GM18511 (cell line): ENCODE measurements around the gene TMEM125.

ENCODE experiments used
- ATAC-seq: cut with Tn5 transposase; IDR thresholded peaks from one replicate; pipeline ENCODE4 v1.9.1; 2021; ENCODE audit warnings: mild to moderate bottlenecking, moderate library complexity; ENCODE audit not compliant: unreplicated experiment

The TMEM125 gene

DNA sequence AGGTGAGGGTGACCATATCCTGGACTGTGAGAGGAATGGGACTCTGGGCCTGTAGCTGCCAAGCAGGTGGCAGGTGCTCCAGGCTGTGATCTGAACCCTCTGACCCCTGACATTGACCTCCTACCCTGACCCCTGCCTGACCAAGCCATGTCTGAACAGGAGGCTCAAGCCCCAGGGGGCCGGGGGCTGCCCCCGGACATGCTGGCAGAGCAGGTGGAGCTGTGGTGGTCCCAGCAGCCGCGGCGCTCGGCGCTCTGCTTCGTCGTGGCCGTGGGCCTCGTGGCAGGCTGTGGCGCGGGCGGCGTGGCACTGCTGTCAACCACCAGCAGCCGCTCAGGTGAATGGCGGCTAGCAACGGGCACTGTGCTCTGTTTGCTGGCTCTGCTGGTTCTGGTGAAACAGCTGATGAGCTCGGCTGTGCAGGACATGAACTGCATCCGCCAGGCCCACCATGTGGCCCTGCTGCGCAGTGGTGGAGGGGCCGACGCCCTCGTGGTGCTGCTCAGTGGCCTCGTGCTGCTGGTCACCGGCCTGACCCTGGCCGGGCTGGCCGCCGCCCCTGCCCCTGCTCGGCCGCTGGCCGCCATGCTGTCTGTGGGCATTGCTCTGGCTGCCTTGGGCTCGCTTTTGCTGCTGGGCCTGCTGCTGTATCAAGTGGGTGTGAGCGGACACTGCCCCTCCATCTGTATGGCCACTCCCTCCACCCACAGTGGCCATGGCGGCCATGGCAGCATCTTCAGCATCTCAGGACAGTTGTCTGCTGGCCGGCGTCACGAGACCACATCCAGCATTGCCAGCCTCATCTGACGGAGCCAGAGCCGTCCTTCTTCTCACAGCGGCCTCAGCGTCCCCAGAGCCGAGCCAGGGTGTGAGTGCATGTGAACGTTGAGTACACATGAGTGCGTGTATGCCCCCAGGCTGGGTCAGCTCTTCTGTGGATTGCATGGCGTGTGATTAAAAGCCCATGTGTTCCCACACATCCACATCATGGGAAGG lies 3.1 kb downstream of the TMEM125 start:
- ATAC-seq: no peak

DNA sequence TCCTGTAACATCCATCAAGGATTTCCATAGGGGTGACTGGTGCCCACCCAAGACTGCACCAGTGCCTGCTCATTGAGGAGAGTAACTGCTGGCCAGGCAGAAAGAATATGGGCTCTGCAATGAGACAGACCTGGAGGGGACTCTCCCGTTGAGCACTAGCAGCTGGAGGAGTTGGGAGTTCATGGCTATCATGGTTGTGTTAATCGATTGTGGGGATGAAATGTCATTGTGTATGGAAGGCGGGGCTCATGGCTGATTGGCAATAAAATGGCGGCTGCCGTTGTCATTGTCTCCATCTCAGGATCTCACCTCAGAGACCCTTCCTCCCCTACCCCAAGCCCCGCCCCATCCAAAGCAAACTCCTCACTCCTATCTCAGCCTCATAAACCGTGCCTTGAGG lies 3.9 kb downstream of the TMEM125 start:
- ATAC-seq: no peak

DNA sequence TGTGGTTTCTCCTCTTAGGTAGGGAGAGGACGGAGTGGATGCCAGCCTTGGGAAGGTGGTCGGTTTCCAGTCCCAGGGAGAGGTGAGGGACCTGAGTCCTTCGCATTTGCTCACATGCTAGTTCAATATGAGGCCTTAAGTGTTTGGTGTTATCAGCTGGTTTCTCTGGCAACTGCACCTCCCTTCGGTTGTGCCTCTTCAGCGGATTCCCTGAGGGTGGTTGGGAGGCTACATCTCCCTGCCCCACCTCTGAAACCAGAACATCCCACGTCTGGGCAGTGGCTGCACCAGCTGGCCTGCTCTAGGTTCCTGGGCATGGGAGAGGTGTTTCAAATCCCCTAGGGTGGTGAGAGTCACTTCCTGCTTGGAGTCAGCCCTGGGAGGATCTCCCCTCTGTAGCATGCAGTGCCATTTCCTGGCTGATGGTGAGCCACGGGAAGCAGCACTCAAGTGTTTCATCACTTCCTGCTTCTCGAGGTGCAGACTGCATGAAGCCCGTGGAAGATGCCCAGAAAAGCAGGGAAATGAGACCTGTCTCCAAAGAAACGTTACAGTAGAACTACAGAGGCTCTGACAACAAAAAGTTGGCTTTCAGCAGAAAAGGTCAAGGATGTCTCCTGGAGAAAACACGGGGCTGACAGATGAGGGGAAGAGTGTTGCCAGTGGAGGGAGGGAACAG lies 4.5 kb downstream of the TMEM125 start:
- no peak for ATAC-seq

DNA sequence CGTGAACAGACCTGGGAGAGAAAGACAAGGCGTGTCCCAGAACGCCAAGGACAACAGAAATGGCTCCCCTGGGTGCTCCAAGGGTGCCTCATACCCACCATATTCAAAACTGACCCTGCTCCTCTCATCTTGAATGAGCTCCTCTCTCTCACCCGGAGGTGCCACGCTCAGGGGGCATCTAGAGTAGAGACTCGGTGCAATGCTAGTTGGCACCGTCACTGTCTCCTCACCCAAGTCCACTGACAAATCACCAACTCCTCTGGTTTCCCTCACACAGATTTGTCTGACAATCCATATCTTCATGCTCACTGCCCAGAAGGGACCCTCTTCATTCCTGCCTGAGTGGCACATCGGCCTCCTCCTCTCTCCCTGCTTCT lies 5.0 kb downstream of the TMEM125 start:
- ATAC-seq: no peak

DNA sequence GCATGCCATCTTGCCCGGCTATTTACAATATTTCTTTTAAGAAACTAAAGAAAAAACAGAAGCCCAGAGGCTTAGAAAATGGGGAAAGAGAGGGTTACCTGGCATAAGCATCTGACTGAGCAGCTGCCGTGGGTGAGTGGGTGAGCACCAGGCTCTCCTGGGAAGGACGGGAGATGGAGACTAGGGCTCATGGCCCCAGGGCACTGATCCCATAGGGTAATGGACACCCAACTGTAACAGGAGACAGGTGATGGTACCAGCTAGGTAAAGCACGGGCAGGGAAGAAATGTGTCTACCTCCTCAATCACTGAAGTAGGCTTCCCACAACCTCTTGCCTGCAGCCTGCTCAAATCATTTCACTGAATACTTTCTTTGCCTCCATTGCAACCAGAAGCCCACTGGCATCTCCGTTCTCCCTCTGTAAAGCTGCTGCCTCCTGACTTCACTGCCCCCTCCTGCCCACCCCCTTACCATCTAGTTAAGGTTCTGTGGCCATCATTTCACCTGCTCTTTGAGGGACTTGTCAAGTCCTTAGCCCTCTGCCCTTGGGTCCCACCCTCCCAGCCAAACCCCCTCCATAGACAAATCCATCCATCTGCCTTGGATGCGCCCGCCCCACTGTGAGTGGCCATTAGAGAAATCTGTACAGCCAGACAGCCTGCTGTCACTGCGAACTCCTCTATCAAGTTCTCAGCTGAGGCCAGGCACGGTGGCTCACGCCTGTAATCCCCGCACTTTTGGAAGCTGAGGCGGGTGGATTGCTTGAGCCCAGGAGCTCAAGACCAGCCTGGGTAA lies 6.2 kb downstream of the TMEM125 start:
- ATAC-seq: no peak

DNA sequence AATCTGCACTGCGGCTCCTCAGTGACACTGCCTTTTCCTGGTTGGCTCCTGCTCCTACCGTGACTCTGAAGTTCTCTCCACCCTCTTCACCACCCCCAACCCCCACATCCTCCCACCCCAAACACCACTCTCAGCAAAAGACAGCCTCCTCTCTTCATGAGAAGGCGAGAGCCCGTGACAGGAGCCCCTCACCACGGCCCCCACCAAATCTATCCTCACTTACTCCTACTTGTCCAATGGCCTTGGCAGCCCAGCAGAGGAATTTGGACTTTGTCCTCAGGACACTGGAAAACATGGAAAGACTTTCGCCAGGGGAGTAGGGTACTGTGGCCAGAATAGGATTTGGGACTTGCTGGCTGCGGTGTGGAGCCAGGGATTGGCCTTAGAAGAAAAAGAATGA lies 6.9 kb downstream of the TMEM125 start:
- ATAC-seq: no peak

DNA sequence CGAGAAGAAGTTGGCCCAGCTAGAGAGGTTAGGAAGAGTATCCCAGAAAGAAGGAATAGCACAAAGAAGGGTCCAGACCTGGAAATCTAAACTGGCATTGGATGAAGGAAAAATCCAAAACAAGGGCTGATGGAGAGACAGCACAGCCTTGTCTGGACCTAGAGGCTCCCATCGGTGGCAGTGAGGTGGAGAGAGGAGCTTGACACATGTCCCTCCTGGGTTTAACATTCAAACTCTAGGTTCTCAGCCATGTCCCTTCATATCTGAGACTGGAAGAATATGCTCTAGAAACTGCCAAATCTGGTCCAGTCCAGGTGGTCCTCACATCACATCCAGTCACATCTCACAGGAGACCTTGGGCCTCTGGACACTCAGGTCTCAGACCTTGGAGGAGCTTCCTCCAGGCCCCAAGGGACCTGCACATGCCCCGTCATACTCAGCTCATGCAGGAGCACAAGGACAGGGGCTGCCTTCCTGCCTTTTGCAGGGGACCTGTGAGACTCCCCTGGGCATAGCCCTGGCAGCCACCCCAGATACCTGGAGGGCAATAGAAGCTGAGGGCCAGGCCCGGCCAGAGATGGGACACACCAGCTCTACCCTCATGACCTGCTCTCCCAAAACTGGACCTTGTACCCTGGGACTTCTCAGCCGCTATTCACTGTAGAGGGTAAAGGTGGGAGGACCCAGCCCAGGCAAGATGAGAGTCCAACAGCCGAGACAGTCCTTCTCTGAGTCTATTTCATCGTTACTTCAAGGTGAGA lies 7.5 kb downstream of the TMEM125 start:
- no peak for ATAC-seq

DNA sequence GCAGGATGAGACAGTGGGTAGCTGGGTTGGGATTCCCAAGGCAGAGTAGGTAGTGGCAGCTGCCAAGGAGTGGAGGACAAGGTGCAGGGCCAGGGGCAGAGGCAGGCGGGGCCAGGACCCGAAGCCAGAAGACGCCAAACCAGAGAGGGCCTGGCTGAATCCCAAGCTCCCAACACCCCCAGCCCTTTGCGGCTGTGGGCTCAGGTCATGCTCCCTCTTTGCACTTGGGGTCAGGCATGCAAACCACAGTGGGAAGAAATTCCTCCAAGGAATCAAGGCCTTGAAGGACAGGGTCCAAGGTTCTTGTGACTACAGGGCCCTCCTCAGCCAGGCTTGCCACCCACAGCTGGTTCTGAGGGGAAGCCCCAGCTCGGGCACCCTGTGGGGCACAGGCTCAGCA lies 9.4 kb downstream of the TMEM125 start:
- no peak for ATAC-seq

DNA sequence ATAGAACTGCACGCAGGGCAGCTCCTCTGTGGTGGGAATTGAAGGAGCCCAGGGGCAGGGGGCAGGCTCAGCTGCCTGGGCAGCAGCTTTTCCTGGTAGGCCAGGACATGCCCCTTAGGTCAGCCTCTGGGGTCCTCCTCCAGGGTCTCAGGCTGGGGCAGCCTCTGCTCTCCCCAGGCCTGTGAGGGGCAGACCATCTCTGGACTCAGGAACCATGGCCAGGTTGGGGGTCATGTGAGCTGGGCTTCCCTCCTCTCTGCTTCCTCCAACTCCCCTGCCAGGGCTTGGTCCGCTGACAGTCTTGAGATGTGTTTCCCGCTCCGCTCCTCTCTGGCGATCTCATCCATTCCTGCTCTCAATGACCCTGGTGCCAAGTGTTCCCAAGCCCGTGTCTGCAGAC lies 9.9 kb downstream of the TMEM125 start:
- ATAC-seq: no peak

DNA sequence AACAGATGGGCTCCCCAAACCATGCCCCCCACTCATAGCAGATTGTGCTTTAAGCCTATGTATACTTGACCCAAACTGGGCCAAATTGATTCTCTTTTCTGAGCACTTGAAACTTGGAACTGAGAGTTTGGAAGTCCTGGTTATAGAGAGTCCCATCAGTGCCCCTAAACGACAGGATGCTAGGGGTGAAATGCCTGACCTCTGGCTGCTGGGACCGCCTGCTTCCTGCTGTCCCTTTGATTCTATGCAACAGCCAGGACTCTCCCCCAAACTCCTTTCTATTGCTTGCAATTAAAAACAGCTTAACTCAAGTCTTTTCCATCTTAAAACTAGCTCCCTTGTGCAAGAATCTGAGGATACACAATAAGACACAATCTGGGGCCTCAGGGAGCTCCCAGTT lies 10.9 kb downstream of the TMEM125 start:
- no peak for ATAC-seq

DNA sequence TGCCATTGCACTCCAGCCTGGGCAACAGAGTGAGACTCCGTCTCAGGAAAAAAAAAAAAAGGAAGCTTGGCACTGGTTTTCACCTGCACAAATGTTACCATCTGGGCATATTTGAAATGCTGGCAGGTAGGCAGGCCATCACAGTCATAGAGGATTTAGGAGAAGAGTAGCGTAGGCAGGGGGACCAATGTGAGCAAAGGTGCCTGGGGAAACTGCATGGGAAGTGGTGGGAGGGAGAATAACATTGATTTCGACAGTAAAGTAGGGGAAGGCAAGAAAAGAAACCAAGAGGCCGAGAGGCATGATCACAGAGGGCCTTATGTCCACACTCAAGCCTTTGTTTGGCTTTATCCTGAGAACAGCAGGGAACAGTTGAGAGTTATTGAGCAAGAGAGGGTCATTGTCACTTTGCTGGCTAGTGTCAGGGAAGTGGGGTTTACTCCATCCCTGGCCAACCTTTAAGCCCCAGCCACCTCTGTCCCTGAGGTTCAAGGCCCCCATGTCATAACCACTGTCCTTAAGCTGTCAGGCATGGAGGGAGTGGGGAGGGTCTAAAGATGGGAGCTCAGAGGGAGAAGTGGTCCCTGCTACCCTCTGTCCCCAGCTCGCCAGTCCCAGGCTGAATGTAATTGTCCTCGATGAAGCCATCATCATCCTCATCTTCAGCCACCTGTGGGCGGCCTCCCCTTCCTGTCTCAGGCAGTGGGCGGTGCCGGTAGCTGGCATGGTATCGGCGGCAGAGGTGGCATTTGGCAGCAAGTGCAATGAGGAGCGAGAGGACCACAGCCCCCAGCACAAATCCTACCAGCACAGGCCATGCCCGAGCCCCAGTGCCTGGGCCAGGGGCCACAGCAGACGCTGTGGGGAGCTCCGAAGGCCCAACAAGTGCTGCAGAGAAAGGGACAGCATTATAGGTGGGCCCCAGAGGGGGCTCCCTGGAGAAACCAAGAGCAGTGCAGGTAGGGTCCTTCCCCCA lies 12.7 kb downstream of the TMEM125 start:
- ATAC-seq: no peak

DNA sequence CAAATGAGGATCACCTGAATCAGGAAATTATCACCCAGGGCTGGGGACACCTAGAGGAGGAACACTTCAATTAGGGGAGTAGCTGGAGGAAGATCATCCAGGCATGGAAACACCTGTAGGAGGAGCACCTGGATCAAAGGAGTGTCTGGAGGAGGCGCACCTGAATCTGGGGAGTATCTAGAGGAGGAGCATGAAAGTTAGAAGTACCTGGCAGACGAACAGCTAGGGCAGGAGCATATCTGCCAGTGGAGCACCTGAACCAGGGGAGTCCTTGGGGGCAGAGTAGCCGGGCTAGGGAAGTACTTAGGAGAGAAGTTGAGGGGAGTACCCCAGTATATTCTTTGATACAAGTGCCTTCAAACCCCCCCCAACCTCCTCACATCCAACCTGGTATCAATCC lies 14.3 kb downstream of the TMEM125 start:
- ATAC-seq: no peak

DNA sequence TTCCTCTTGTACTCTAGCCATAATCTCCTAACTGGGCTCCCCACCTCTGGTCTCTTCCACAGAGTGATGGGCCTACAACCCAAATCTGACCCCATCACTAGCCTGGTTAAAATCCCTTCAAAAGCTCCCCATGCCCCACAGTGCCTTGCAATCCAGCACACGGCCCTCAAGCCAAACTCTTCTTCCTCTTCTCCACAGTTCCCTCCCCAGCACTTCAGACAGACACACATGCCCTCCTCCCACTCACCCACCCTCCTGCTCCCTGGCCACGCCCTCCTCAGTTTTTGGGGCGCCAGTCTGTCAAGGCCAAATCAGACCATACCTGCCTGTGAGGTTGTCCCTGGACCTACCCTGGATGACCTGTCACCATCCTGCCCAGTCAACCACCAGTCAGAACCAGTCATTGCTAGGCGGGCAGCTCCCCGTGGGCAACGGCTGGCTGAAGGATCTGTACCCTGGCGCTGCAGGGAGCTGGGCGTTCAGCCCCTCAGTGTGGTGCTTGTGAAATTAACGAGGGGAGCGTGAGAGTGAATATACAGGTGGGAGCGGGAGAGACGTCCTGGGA lies 14.8 kb downstream of the TMEM125 start:
- no peak for ATAC-seq

DNA sequence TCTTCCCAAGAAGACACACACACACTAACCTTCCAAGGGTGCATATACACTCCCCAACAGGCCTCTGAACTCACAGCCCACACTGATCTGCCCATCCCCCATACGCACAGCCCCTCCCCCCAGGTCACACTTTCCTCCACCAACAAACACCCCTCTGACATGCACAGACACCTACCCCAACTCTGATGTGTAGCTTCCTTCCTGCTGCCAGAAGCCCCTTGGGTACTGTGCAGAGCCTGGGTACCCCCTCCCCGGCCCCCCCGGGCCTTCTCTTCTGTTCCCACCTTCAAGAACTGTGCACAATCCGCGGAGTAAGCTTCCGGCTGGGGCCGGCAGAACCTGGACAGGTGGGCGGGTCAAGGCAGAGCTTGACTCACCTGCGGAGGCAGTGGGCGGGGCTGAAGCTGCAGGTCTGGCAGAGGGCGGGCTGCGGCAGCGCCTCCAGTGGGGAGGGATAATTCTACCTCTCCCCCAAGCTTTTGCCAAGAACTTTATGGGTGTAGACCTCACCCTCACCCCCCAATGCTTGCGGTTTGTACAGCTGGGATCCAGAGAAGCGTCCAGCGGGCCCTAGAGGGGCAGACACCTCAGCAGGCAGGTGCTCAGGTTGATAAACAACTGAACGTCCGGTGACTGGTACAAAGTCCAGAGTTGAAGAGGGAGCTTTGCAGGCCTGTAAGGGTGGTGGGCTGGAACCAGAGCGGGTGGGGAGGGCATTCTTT lies 15.6 kb downstream of the TMEM125 start, which contains the start of gene C1orf210:
Gene C1orf210, minus strand, starts transcription at position 313 of the 722 bp plus-strand sequence. CDS start 2,311 bp downstream, outside the sequence.
- no peak for ATAC-seq

DNA sequence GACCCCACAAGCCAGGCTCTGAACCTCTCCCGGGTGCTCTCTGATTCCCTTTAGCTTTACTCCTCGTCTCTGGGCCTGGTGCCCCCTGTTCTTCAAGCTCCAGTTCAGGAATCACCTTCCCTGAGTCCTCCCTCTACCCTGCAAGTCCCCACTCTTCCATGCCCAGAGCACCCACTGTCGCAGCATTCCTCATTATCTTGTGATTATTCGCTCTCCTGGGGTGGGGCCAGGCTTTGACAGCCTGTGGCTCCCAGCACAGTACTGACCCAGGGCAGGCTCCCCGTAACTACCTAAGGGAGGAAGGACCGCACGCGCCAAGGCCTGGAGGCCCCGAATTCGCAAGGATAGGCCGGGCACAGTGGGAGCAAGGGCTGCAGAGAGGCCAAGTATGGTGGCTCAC lies 16.3 kb downstream of the TMEM125 start:
- ATAC-seq: no peak

DNA sequence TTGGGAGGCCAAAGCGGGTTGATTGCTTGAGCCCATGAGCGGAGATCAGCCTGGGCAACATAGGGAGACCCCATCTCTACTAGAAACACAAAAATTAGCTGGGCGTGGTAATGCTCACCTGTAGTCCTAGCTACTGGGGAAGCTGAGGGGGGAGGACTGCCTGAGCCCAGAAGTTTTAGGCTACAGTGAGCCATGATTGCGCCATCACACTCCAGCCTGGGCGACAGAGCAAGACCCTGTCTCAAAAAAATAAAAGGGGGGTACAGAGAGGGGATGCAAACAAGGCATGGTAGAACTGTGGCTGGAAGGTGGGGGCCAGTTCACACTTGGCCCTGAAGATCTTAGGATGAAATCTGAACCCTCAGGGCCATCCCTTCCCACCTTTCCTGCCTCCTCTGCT lies 16.8 kb downstream of the TMEM125 start:
- no peak for ATAC-seq

DNA sequence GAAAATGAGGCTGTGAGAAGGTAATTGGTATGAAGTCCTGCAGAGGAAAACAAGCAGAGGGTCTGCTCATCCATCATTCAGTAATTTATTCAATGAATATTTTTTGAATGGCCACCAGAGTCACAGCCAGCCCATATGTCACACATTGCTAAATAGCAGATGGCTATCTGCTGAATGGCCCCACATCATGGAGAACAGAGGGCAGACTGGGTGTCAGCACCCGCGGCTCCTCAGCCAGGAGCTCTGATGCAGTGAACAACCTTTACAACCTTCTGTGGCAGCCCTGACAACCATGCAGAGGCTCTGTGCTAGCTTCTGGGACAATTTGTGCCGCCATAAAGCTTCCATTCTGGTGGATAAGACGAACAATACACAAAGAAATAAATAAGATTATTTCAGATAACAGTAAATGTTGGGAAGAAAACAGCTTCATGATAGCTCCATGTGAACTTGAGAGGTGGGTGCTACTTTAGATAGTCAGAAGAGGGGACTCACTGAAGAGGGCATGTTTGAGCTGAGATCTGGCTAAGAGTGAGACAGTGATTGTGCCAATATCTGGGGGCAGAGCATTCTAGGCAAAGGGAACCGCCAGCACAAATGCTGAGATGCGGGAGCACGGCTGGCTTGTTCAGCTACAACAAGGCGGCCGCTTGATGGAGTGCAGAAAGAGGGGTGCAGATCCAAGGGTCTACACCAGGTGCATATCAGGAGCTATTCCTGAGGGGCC lies 18.4 kb downstream of the TMEM125 start:
- ATAC-seq: no peak
